H4 (cell line): Measurements from ENCODE around the gene IFNA6. TPM values are rescaled to one million over a fixed set of nuclear protein-coding genes. Genes with fewer than 3 reads are reported as not detected.
"Not testable (repeated sequence)": the region's sequence is repeated elsewhere in the genome, so short reads cannot be mapped to it uniquely, and the experiment has no call there.

Experiments
- DNase-seq: peaks from one replicate; pipeline ENCODE4 v3.0.0-alpha.2; 2015; ENCODE audit warnings: low spot score
- total RNA-seq: library from RNA; depleted of rRNA; stranded (reverse); fragments of >200 nt; shearing (Covaris generic); gene quantifications from 2 replicates; pipeline ENCODE4 v1.2.3, GENCODE V29; 2014; rRNA removed

The IFNA6 gene
- total RNA-seq: not detected in 2 replicates

DNA sequence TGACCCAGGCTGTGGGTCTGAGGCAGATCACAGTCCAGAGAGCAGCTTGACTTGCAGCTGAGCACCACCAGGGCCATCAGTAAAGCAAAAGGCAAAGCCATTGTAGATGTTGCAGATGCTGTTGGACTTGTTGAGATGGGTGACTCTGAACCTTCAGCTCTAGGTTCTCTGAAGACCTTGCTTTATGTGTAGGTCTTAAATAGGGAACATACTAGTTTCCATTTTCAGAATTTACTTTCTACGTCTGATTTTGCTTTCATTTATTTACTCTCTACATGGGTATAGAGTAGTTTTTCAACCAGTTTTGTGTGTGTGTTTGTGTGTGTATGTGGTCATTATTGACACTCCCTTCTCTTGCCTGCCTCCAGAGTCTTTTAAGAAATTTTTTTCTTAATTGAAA is at the start of gene IFNA6:
IFNA6 (minus strand) TSS at position 101 of the 400 bp plus-strand sequence; CDS start at position 101, 0 bp downstream.
- DNase-seq: no peak

DNA sequence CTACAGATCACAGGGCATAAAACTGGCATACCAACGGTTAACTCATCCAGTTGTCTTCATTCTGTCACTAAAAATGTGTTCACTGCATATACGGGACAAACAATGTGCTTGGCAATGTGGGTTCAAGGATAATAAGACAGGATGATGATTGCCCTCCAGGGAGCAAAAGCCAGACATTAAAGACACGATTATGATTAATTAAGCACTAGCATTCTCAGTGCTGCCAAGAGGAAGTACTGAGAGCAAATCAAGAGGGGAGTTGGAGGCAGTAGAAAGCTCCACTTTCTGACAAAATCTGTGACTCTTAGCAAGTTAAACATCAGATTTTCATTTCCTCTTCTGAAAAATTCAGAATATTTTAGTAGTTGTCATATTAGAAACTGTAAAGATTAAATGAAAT is 49.3 kb upstream of the IFNA6 start:
- DNase-seq: no peak

DNA sequence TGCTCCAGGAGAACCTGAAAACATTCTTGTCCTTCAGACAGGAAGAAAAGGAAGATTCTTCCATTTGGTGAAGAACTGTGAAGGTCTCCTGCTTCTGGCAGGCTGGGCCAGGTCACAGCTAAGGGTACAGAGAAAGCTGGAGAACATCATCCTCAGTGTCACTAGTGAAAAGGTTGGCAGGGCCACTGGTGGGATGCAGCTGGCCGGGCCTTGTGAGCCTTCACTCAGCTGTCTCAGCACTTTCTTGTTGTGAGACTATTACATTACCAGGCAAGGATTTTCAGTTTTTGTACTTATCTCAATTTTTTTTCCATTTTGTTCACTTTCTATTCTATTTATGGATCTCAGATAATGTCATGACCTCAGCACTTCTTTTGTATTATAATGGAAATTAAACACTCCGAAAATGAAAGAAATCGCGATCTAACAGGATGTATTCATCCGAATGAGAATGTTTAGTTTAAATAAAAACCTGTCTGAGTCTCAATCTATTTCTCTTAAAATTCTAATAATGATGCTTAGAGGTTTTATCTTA is 48.3 kb upstream of the IFNA6 start:
- no peak for DNase-seq

DNA sequence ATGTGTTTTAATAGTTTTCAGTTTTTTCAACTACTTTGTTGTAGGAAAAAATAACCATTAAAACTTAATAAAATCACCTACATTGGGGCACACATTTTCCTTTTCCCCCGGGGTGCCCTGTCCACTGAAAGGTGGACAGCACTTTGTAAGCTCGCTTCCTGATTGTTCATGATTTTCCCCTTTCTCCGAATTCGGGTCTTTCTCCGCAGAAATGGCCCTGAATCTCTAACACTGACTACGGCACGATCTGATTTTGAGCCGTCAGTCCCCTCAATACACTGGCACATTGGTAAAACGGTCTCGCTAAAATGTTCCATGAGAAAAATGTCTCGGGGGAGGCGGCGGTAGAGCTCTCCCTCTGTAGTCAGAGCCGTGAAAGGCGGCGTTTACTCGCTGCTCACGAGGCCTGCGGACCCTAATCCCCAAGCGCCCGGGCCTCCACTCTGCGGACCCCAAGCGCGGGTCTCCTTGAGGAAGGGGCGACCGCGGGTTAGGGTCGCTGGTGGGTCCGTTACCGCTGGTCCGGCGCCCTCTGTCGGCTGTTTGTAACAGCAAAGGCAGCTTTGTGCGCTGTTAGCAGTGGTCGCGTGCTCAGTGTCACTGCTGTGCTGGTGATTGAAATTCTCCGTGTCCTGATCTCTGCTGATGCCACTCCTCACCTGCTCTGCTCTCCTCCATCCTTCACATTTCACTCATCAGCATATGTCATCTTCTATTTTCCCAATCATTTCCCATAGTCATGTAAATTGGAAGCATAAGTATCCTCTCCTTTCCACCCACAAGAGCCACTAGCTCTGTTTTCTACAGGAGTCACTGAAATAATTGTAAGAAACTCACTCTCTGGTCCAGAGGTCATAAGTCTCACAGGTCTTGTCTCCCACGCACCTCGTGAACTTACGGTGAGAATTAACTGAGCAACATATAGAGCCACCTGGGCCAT is 45.4 kb upstream of the IFNA6 start:
- no peak for DNase-seq

DNA sequence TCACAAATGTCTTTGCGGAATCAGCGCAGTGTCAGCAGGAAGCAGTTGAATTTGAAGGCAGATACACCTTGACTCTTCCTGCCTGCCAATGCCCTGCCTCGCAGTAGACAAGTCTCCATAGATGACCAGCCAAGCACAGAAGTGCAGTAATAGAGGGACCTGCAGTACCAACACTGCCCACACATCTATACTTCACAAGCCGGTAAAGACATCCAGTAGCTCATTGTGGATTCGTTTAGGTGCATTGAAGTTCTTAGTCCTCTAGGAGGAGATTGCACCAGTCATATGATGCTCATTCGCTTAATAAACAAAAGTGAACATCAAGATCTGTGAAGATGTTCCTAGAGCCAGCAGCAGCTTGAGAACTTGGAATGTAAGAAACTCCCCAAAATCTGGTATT is 41.6 kb upstream of the IFNA6 start:
- no peak for DNase-seq

DNA sequence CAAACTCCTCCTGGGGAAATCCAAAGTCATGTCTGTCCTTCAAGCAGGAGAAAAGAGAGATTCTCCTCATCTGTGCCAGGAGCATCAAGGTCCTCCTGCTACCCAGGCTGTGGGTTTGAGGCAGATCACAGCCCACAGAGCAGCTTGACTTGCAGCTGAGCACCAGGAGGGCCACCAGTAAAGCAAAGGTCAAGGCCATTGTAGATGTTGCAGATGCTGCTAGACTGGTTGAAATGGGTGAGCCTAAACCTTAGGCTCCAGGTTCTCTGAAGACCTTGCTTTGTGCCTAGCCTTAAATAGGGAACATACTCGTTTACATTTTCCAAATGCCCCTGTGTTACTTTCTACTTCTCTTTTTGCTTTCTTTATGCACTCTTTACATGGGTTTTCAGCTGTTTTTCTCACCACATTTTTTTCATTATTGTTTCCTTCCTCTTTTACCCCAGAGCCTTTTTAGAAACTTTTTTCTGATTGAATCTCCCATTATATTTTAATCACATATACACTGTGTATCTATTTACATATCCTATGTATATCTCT is 34.5 kb upstream of the IFNA6 start, which contains the start of gene IFNA2:
IFNA2 (minus strand) TSS at position 268 of the 540 bp plus-strand sequence; CDS start at position 199, 69 bp downstream.
- no peak for DNase-seq

DNA sequence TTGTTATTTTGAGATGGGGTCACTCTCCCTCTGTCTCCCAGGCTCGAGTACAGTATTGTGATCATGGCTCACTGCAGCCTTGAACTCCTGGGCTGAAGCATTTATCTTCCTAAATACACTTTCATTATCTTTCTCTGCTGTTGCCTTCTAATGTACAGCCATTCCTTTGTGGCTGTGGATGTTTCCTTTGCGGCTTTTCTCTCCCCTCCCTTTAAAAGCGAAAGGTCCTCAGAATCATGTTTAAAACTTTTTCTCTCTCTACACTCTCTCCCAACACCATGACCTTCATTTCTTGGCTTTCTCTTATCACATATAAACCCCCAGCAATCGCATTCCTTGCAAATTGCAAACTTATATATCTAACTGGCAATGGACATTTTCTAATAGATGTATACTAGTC is 32.9 kb upstream of the IFNA6 start:
- DNase-seq: no peak

DNA sequence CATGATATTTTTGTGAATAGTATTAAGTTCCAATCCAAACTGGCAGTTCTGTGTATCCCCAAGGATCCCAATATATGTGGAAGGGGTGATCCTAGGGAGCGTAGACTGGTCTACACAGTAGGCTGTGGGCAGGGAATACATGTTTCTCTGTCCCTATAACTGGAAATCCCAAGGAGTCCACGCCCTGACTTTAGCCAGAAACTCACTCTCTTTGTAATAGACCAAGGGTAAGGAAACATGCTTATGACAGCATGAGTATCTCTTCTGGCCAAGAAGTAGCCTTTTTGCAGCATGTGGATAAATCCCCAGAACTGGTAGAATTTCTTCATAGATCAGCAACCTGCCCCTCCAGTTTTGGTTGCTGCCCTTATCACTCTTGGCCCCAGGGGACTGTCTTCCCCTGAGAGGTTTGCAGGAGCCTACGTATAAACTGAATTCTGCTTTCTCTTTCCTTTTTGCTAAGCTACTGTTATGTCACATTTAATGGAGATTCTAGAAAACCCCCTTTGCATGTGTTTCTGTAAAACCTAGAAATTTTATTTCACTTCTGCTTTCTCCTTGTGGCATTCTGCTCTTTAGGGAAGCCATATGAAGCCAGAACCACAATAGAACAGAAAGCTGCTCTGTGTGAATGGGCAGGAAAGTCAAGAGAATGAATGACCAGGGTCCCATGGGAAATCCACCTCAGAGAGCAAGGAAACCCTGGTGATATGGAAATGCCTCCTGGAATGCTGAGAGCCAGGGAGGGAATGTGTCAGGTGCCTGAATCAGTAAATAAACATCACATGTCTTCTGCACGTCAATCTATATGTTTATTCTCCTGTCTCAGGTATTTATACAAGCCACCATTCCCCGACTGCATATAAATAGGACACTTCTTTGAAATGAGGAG is 31.0 kb upstream of the IFNA6 start:
- no peak for DNase-seq

DNA sequence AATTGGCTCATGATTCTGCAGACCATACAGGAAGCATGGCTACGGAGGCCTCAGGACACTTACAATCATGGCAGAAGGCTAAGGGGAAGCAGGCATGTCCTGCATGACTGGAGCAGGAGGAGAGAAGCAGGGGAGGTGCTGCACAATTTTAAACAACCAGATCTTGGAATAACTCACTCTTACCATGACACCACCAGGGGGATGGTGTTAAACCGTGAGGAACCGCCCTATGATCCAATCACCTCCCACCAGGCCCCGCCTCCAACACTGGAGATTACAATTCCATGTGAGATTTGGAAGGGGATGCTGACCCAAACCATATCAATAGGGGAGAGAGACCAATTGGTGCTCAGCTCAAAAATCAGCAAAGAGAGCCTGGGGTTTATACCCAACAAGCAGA is 20.8 kb upstream of the IFNA6 start:
- DNase-seq: not testable (repeated sequence)

DNA sequence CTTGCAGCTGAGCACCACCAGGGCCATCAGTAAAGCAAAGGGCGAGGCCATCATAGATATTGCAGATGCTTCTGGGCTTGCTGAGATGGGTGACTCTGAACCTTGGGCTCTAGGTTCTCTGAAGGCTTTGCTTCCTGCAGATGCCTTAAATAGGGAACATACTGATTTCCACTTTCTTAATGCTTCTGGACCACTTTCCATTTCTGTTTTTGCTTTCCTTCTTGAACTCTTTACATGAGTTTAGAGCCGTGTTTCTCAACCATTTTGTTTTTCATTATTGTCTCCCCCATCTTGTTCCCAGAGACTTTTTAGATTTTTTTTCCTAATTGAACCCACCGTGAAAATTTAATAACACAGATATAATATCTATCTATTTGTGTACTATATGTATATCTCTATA is 17.3 kb upstream of the IFNA6 start, which contains the start of gene IFNA13:
IFNA13 (minus strand) TSS at position 101 of the 400 bp plus-strand sequence; CDS start at position 54, 47 bp downstream.
- DNase-seq: no peak

DNA sequence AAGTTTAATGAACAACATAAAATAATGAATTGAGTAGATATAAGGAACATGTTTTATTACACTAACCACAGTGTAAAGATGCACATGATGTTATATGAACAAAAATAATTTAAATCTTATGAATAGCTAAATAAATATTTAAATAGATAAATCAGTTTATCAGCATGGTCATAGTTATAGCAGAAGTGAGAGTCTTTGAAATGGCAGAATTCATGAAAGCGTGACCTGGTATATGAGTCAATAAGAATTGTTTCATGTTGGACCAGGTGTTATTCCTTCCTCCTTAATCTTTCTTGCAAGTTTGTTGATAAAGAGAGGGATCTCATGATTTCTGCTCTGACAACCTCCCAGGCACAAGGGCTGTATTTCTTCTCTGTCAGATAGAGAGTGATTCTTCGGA is 16.5 kb upstream of the IFNA6 start:
- not testable (repeated sequence) for DNase-seq

DNA sequence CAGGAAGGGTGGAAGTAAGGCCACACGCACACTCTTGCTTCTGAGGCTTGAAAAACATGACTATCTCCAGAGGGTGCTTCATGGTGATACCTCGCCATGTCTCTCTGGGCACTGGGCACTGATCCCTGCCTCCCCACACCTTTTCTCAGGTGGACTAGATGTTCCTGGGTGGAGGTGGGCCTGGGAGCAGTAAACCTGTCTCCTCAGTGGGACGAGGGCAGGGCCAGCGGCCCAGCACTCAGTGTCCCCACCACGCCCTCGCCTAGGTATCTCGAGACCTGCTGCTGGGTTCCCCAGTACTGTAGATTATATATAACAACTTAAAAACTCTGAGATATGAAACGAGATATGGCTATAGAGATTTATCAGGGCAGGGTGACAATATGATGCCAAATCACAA is 11.6 kb upstream of the IFNA6 start:
- no peak for DNase-seq

DNA sequence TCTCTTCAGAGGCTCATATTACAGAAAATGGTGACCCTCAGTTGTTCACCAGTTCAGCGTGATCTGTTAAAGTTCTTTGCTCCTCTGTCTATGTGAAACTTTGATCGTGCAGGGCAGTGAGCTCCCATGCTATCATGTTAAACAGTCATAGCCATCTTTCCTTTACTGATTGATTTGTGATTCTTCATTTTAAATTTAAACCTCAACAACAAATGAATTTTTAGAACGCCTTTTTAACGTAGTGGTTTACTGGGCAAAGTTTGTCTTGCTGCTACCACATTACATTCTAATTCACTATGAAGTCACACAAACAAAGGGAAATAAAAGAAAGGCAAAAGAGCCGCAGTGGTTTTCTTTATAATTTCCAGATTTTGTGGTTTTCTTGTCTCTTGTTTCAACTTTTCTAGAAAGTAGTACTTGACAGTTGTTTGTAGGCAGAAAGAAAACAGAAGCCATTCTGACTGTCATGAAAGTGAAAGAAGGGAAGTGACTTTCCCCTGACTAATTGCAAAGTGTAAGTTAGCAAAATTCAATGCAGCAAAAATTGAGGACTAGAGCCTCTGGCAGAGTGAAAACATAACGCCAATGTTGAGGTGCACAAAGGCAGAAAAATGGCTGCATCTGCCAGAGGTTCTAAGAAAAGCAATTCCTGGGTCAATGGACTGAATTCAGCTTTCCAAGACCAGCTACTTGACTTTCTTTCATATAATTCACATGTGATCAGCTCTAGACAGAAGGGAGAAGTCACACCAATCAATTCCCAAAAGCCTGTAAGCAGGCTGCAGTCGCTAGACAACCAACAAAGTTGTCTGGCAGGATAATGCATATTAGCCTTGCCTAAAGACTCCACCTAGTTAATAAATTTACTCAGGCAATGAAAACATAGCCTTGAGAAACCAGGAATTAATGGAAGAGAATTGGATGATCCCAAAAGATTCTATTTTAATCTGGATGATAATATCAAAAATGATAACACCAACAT is 7.1 kb upstream of the IFNA6 start:
- DNase-seq: no peak

DNA sequence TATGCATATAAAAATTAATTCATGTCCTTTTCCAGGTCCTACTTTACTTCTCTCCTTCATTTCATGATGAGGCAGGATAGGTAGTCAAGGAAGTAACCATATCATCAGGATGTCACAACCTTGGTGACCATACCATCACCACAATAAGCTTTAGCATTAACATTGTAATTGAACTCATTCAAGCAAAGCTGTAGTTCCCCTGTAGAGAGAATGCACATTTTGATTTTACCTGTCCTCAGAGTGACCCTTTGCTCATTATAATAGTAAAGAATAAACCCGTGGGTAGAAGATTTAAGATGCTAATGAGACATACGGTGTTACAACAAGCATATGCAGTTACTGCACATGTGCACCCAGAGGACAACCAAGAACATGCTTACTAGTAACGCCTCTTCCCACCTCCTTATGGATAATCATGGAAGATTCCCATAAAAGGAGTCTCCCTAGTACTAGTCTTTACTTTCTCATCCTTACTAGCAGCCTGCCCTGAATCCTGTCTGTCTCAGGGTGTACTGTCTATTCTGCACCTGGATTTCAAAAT is 2.2 kb downstream of the IFNA6 start:
- no peak for DNase-seq

DNA sequence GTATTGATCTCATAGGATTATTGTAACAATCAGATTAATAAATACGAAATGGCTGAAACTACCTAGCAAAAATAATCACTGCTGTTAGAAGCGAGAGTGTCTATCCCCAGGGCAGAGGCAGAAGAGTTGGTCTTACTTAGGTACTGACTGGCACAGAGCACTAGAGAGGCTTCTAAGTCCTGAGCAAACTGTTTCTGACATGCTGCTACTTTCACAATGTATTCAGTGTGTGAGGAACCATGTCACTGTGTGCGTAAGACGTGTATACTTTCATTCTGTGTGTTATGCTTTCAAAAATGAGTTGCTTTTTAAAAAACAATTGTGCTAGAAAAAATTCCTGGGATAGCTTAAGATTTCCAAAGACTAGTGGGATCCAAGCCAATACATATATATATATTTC is 10.0 kb downstream of the IFNA6 start:
- DNase-seq: no peak

DNA sequence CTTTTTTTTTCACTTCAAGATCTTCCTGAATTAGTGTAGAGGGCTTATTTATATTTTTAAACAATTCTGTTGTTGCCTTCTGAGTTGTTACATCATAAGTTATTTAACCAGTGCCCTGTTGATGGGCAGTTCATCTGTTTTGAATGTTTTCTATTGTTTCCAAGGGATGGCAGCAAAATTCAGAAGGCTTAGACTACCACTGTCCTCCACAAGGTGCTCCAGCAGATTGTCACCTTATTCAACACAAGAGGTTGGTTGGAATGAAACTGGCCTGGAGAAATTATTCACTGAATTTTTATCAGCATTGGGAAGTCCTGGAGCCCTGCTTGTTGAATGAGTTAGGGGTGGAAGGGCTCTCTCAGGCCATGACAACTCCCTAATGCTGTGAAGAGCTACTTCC is 14.2 kb downstream of the IFNA6 start:
- DNase-seq: no peak

DNA sequence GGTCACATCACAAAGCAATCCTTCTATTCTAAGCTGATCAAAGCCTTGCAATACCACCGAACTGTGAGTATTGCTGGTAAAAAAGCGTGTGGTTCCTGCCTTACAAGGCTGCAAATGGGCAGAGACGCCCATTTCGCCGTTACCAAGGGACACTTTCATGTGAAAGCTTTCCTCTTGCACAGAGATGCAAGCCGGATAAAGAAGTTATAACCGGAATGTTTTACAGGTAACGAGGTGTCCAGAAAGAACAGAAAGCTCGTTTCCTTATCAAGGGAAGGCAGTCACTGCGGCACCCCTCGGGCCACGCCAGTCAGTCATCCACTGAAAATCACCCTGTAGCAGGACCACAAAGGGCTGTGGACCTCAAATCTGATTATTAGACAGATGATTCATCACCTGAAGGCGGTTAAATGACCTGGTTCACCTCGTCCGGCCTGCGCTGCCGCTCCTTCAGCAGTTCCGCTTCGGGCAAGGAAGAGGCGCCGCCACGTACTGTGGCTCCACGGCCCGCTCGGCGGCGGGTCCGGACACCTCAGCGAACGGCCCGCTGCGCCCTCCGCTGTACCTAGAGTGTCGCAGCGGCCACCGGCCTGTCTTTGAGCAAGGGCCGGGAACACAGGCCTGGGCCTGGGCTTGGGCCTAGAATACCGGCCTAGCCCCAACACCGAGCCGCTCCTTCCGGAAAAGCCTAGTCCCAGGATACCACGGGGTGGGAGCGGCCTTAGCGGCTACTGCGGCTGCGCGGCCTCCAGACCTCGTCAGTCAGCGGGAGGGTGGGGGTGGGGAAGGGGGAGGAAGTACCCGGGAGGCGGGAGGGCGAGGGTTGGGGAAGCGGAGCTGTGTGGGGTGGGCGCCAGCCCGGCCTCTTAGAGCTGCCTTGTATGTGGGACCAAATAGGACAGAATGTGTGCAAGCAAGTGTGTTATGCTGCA is 15.7 kb downstream of the IFNA6 start, which contains the start of gene KLHL9:
KLHL9 (minus strand) TSS at position 704 of the 932 bp plus-strand sequence; CDS start at position 159, 545 bp downstream.
- DNase-seq: no peak

DNA sequence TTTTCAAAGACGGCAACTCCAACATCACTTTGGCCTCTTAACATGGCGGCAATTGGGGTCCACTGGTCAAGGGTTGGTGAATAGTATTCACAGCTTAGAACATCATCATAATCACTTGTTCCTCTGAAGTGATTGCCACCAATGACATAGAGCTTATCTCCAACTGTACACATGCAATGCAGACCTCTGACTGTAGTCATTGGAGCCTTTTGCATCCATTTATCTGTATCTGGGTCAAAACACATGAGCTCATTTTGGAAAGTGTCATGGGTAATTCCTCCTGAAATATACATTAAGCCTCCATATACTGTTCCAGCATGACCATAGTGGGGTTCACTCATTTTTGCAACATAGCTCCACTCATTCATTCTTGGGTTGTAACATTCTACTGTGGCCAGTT is 17.5 kb downstream of the IFNA6 start:
- DNase-seq: no peak
